ENCODE data around the gene SAMD13. TPM values are rescaled to one million over a fixed set of nuclear protein-coding genes. Genes with fewer than 3 reads are reported as not detected.

Gene SAMD13
- total RNA-seq, 3 donors from 2014 or later: 0.99 TPM; not detected in 2

DNA sequence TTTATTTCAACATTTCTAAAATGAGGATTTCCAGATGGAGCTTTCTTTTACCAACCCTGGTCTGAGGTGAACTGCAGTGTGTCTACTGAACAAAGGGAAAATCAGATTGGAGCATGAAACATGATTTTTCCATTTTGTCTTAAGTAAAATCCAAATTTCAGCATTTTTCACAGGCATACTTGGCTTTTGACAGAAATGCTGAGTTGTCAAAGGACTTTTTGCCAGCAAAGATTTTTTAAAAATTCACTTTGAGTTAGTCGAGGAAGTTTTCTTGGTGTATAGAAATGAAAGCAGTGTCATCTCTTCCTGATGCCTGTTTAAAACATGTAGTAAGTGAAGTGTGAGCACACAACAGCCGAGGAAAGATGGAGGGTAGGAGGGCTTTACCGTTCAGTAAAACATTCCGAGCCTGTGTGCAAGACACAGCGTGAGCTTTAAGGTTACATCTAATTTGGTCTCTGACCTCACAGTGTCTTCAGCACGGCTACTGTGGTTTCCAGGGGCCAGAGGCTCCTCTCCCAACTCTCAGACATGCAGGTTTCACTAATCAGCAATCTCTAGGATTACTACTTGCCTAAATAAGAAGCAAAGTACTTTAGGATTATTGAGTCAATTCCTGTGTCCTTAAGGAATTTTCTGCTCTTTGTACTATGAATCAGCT is 45.9 kb downstream of the SAMD13 start:
- H3K27me3 Mint-ChIP-seq (ENCODE audit: low read depth): peaks cover 5% of the 10 kb centered on the region
- H3K4me1 Mint-ChIP-seq (ENCODE audit: low read depth): no peaks in the 10 kb centered on the region
- no peak for DNase-seq
- no peak overlapping the region for H3K4me3 Mint-ChIP-seq
- no peaks in the 10 kb centered on the region for H3K9me3 Mint-ChIP-seq
- ATAC-seq: no peak
- no peaks in the 10 kb centered on the region for H3K36me3 Mint-ChIP-seq (ENCODE audit: insufficient read depth)

DNA sequence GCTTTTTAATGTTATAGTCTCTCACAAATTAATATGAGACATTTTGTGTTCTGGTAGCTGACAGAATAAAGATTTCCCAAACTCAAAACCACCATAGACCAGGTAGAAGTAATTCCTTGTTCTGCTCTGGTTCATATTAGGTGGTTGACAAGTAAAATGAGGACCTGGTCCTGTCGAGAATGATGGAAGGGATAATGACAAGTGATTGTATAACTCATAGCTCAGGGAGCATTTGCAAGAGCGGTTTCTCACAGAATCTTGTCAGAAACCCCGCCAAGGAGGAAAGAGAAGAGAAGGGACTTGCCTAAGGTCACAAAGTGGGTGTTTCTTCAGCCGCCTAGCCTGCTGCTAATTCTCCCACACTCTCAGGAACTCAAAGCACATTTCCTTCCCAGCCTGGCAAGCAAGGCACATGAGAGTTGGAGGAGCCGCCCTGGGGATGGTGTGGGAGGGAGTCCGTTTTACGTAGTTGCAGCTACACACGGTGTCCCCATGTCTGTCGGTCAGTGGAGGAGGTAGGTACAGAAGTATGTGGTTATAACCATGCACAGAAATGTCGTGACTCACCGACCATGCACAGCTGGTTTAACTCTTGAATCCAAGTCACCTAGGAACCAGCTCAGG is 46.5 kb downstream of the SAMD13 start:
- H3K4me3 Mint-ChIP-seq: no peak overlapping the region
- peaks cover 5% of the 10 kb centered on the region for H3K27me3 Mint-ChIP-seq (ENCODE audit: low read depth)
- ATAC-seq (no peak), DNase-seq (no peak)
- no peaks in the 10 kb centered on the region for H3K36me3 Mint-ChIP-seq (ENCODE audit: insufficient read depth)
- no peaks in the 10 kb centered on the region for H3K4me1 Mint-ChIP-seq (ENCODE audit: low read depth)
- no peaks in the 10 kb centered on the region for H3K9me3 Mint-ChIP-seq

- Mint-ChIP-seq H3K4me1 (ENCODE audit: low read depth) (no peaks in the 10 kb centered on the region), H3K9me3 (no peaks in the 10 kb centered on the region), H3K4me3 (no peak overlapping the region), H3K27me3 (ENCODE audit: low read depth) (peaks cover 7% of the 10 kb centered on the region), H3K36me3 (ENCODE audit: insufficient read depth) (no peaks in the 10 kb centered on the region)
- DNase-seq (no peak), ATAC-seq (no peak)
These were observed 47.3 kb downstream of the SAMD13 start for GRCh38 chr1:84348759-84349158.

DNA sequence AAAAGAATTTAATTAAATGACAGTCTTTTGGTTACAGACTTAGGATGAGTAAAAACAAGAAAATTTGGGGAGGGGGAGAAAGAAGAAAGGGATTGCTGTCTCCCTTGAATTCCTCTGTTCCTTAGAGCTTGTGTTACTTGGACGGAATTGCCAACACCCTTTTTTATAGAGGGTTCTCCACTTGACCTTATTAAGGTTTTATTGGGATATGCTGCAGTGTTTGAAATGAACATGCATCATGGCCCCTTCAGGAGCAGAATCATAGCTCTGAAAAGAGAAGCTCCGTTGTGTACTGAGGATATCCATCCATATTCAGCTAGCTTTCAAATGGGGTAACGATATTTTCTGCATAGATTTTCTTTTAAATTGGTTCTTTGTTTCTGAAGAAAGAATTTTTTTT is 48.6 kb downstream of the SAMD13 start:
- Mint-ChIP-seq H3K27me3 (ENCODE audit: low read depth) (peaks cover 8% of the 10 kb centered on the region), H3K9me3 (no peaks in the 10 kb centered on the region), H3K4me1 (ENCODE audit: low read depth) (no peaks in the 10 kb centered on the region), H3K4me3 (no peak overlapping the region), H3K36me3 (ENCODE audit: insufficient read depth) (no peaks in the 10 kb centered on the region)
- no peak for ATAC-seq
- DNase-seq: no peak

DNA sequence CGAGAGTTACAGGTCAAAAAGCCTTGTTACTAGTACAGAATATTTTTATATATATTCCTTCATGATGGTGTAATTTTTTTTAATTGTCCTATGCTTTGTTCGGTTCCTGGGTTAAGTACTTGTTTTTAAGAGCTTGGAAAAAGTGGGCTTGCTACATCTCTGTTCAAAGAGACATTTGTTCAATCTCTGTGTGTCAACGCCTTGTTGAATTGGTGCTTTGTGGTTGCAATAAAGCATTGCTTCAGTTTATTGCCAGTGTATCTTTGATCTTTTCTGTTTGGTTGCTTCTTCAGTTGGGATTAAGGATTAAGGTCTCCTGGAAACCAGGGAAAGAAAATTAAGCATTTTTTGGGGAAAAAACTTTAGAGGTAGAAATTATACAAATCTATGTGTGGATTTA is 49.0 kb downstream of the SAMD13 start:
- no peaks in the 10 kb centered on the region for H3K36me3 Mint-ChIP-seq (ENCODE audit: insufficient read depth)
- DNase-seq: no peak
- H3K4me1 Mint-ChIP-seq (ENCODE audit: low read depth): no peaks in the 10 kb centered on the region
- H3K9me3 Mint-ChIP-seq: no peaks in the 10 kb centered on the region
- peaks cover 9% of the 10 kb centered on the region for H3K27me3 Mint-ChIP-seq (ENCODE audit: low read depth)
- H3K4me3 Mint-ChIP-seq: no peak overlapping the region
- no peak for ATAC-seq

DNA sequence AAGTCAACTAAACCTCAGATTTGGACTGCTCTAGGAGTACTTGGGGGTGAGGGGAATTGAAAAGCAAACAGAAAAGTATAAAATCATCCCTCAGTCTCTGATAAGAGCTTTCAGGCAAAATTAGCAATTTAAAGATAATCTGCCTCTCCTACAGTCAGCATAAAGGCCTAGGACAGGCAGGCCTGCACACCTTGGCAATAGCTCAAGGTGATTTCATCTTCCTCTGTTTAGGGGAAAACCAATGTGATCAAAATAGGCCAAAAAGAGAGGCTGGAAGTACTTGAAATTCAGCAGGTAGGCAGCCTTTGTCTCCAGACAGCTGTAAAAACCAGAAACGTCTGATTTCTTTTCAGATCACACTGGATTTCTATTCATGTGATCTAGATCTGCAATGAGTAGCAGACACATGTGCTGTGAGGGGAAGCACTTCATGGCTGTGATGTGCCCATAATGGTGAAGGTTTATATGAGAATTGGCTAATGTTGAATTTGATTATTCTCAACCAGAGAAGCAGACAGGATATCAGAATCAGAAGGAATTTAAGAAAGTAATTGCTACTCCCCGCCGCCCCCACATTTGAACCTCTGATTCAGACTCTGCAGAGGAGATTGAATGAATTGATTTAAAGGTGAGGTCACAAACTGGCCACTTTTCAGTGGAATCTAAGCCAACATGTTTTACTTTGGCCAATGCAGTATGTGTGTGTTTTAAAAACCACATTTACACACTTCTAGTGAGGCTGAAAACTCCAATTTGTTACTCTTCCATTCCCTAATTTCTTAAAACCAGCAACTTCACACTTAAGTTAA is 51.0 kb downstream of the SAMD13 start:
- Mint-ChIP-seq H3K4me3 (no peak overlapping the region), H3K9me3 (no peaks in the 10 kb centered on the region), H3K27me3 (ENCODE audit: low read depth) (peaks cover 8% of the 10 kb centered on the region), H3K36me3 (ENCODE audit: insufficient read depth) (no peaks in the 10 kb centered on the region), H3K4me1 (ENCODE audit: low read depth) (no peaks in the 10 kb centered on the region)
- DNase-seq (no peak), ATAC-seq (no peak)

GRCh38 chr1:84353695-84354094 is 52.2 kb downstream of the SAMD13 start:
- Mint-ChIP-seq H3K36me3 (ENCODE audit: insufficient read depth) (no peaks in the 10 kb centered on the region), H3K9me3 (no peaks in the 10 kb centered on the region), H3K4me1 (ENCODE audit: low read depth) (no peaks in the 10 kb centered on the region), H3K27me3 (ENCODE audit: low read depth) (peaks cover 8% of the 10 kb centered on the region), H3K4me3 (no peak overlapping the region)
- ATAC-seq: no peak
- no peak for DNase-seq

DNA sequence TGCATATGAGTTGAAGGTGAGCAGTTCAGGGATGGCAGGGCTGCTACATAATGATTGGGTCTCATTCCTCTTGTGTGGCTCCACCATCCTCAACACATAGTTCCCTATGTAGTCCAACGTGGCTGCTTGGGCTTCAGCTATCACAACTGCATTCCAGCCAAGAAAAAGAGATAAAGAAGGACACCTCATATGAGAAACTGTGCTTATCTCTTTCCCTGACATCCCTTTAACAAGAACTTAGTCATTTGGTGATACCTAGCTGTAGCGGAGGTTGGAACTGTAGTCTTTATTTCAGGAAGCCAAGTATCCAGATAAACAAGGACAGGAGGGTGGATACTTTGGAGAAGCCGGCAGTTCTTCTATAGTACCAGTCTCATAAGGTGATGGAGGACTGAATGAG is 54.0 kb downstream of the SAMD13 start:
- H3K27me3 Mint-ChIP-seq (ENCODE audit: low read depth): peaks cover 8% of the 10 kb centered on the region
- DNase-seq (no peak), ATAC-seq (no peak)
- no peaks in the 10 kb centered on the region for H3K4me1 Mint-ChIP-seq (ENCODE audit: low read depth)
- H3K36me3 Mint-ChIP-seq (ENCODE audit: insufficient read depth): no peaks in the 10 kb centered on the region
- H3K4me3 Mint-ChIP-seq: no peak overlapping the region
- H3K9me3 Mint-ChIP-seq: no peaks in the 10 kb centered on the region

- H3K36me3 Mint-ChIP-seq (ENCODE audit: insufficient read depth): no peaks in the 10 kb centered on the region
- H3K4me1 Mint-ChIP-seq (ENCODE audit: low read depth): no peaks in the 10 kb centered on the region
- peaks cover 5% of the 10 kb centered on the region for H3K27me3 Mint-ChIP-seq (ENCODE audit: low read depth)
- H3K9me3 Mint-ChIP-seq: no peaks in the 10 kb centered on the region
- DNase-seq (no peak), ATAC-seq (no peak)
- H3K4me3 Mint-ChIP-seq: no peak overlapping the region
These were observed 55.4 kb downstream of the SAMD13 start for GRCh38 chr1:84356881-84357280.

DNA sequence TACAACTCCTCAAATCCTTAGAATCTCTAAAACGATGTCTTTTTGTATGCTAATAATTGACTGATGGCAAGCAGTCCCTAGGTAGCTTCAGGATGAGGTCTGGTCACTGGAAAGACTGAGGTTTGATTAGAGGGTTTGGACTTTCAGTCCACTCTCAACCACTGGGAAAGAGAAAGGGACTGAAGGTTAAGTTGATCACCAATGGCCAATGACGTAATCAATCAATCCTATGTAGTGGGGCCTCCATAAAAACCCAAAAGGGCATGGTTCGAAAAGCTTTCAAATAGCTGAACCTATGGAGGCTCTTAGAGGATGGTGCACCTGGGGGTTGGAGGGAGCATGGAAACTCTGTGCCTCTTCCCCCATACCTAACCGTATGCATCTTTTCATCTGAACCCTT is 57.2 kb downstream of the SAMD13 start:
- no peak overlapping the region for H3K4me3 Mint-ChIP-seq
- peaks cover 4% of the 10 kb centered on the region for H3K27me3 Mint-ChIP-seq (ENCODE audit: low read depth)
- ATAC-seq (no peak), DNase-seq (no peak)
- H3K9me3 Mint-ChIP-seq: no peaks in the 10 kb centered on the region
- peaks cover 2% of the 10 kb centered on the region for H3K4me1 Mint-ChIP-seq (ENCODE audit: low read depth)
- H3K36me3 Mint-ChIP-seq (ENCODE audit: insufficient read depth): no peaks in the 10 kb centered on the region

DNA sequence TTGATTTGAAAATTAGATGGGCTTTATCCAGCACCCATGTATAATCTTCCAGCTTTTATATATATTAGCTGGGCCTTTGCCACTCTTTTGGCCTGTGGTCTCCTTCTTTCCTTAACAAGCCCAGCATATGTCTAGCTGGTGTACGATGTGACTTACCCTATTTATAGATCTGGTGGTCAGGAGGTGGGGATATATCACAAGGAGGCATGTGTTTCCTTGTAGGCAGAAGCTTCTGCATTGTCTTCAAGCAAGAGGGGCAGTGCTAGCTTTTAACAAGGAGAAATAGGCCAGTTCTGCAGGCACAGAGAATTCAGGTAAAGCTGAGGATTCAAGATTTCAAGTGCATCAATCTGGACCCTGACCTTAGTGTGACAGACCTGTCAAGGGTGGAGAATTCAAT is 58.8 kb downstream of the SAMD13 start:
- DNase-seq (no peak), ATAC-seq (no peak)

GRCh38 chr1:84361796-84362195 is 60.3 kb downstream of the SAMD13 start:
- H3K4me1 Mint-ChIP-seq (ENCODE audit: low read depth): peaks cover 7% of the 10 kb centered on the region
- DNase-seq: no peak
- H3K4me3 Mint-ChIP-seq: no peak overlapping the region
- H3K36me3 Mint-ChIP-seq (ENCODE audit: insufficient read depth): no peaks in the 10 kb centered on the region
- no peaks in the 10 kb centered on the region for H3K9me3 Mint-ChIP-seq
- no peak for ATAC-seq
- no peaks in the 10 kb centered on the region for H3K27me3 Mint-ChIP-seq (ENCODE audit: low read depth)

More for the DNA sequence above, 58.8 kb downstream of the SAMD13 start:
- Mint-ChIP-seq H3K27me3 (ENCODE audit: low read depth) (peaks cover 2% of the 10 kb centered on the region), H3K36me3 (ENCODE audit: insufficient read depth) (no peaks in the 10 kb centered on the region), H3K9me3 (no peaks in the 10 kb centered on the region), H3K4me3 (no peak overlapping the region), H3K4me1 (ENCODE audit: low read depth) (peaks cover 2% of the 10 kb centered on the region)

DNA sequence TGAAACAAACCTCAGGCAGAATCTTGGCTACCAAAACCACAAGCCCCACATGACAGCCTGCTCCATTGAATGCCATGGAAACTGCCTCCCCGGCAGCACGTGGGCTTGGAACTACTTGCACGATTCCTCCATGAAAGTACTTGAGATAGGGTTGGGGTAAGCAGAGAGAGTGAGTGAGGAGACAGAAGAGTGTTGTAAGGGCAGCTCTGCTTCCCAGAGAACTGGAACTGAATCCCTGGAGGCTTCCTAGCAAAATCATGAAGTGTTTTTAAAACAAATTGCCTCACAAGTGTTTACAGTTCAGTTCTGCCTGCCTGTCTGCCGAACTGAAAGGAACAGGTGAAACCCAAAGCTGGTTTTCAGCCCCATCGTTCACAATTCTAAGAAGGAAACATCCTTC is 61.5 kb downstream of the SAMD13 start:
- Mint-ChIP-seq H3K36me3 (ENCODE audit: insufficient read depth) (no peaks in the 10 kb centered on the region), H3K4me1 (ENCODE audit: low read depth) (peaks cover 7% of the 10 kb centered on the region), H3K9me3 (no peaks in the 10 kb centered on the region), H3K4me3 (no peak overlapping the region), H3K27me3 (ENCODE audit: low read depth) (no peaks in the 10 kb centered on the region)
- DNase-seq: no peak
- ATAC-seq: no peak

DNA sequence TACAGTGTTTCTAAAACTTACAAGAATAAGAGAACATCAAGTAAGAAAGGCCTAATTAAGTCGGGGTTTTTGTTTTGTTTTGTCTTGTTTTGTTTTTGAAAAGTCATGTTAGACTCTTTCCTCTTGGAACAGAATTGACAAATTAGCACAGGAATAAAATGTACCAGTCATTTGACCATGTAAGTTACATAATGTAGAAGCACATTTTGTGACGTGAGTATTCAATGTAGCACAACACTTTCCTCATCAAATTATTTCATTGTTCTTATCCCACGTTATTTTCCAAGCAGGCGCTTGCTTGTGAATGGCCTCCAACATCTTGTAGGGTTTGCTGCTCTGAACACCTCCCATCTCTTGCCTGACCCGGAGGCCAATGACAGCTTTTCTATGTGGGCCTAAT is 62.1 kb downstream of the SAMD13 start:
- no peak for ATAC-seq
- H3K27me3 Mint-ChIP-seq (ENCODE audit: low read depth): no peaks in the 10 kb centered on the region
- H3K4me3 Mint-ChIP-seq: no peak overlapping the region
- DNase-seq: no peak
- peaks cover 7% of the 10 kb centered on the region for H3K4me1 Mint-ChIP-seq (ENCODE audit: low read depth)
- no peaks in the 10 kb centered on the region for H3K9me3 Mint-ChIP-seq
- no peaks in the 10 kb centered on the region for H3K36me3 Mint-ChIP-seq (ENCODE audit: insufficient read depth)

Measured in activated T-cell treated with anti-CD3 and anti-CD28 coated beads, Interleukin-2, amount 50 U/mL, for 4 hours (primary cell).